Suppressor macrophage treated with lipopolysaccharide for 4 hours (primary cell): ENCODE results near the gene FANCC.
"Not testable (repeated sequence)": the region's sequence is repeated elsewhere in the genome, so short reads cannot be mapped to it uniquely, and the experiment has no call there.

Source experiments
- DNase-seq: peaks from one replicate; pipeline ENCODE4 v3.0.0-alpha.2; 2020

Gene FANCC

DNA sequence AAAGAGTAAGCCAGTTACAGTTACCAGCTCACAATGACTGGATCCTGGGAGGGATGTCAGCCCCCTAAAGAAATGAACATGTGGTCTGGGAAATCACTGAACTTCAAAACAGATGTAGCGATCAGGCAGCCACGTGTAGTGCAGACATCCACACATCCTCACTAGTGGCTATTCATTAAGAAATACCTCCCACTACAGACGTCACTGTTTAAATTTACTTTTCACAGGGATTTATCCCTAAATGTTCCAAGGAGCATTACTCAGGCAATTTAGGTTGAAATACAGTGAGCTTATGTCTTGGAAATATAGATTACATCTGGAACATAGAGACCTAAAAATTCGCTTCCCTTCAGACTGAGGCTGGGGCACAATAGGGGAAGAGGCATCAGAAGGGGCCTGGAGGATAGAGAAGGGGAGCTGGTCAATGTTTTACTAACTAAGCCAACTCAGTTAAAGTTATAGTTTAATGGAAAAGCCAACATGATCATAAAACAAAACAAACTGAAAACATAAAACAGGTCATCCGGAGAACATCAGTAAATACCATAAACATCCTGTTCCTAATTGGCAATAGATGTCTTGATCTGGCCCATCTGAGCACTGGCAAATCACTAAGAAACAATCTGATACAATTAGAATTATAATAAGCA is 92.3 kb downstream of the FANCC start:
- DNase-seq, result no peak

DNA sequence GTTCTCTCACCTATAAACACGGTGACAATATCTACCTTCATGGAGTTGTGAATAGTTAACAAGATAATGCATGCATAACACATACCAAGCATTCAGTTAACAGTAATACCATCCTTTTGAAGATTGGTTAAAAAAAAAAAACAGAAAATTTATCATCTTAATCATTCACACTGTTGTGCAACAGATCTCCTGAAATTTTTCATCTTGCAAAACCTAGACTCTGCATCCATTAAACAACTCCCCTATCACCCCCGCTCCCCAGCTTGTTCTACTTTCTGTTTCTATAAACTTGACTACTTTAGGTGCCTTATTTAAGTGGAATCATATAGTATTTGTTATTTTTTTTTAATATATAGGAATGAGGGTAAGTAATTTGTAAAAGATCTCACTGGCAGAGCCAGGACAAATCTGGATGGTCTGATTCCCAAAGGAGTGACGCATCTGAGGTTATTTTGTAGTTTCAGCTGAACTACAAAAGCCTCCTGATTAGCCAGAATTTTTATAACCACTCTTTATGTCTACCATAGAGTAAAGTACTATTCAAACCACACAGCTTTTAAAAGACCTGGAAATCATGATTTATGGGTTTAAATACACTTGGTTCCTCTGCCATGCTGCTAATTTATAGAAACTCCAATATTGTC is 93.0 kb downstream of the FANCC start:
- peak; percentile 27 for DNase-seq

DNA sequence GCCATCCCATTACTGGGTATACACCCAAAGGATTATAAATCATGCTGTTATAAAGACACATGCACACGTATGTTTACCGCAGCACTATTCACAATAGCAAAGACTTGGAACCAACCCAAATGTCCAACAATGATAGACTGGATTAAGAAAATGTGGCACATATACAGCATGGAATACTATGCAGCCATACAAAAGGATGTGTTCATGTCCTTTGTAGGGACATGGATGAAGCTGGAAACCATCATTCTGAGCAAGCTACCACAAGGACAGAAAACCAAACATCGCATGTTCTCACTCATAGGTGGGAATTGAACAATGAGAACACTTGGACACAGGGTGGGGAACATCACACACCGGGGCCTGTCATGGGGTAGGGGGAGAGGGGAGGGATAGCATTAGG is 97.2 kb downstream of the FANCC start:
- DNase-seq, result not testable (repeated sequence)

DNA sequence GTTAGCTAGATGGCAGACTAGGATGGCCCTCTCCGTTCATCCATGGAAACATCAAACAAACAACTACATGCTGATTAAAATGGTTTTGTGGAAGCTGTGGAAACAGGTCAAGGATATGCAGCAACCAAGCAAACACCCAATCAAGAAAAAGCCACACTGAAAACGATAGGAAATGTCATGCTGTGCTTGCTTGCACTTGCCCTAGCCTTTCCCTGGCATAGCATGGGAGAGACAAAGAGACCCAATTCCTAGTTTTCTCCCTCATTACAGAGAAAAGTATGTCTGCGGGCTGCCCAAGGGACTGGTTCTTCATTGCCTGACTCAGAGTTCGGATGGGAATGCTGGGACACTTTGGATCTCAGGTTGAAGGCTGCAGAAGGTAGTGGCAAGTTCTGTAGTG is 98.7 kb downstream of the FANCC start:
- no peak for DNase-seq

DNA sequence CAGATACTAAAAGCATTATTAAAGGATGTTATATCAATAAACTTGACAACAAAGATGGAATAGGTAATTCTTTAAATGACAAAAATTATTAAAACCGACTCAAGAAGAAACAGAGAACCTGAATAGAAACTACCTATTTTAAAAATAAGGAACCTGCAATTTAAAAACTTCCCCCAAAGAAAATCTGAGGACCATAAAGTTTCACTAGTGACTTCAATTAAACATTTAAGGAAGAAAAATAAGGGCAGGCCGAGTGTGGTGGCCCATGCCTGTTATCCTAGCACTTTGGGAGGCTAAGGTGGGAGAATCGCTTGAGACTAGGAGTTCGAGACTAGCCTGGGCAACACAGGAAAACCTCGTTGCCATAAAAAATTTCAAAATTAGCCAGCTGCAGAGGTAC is 99.6 kb downstream of the FANCC start:
- no peak for DNase-seq

DNA sequence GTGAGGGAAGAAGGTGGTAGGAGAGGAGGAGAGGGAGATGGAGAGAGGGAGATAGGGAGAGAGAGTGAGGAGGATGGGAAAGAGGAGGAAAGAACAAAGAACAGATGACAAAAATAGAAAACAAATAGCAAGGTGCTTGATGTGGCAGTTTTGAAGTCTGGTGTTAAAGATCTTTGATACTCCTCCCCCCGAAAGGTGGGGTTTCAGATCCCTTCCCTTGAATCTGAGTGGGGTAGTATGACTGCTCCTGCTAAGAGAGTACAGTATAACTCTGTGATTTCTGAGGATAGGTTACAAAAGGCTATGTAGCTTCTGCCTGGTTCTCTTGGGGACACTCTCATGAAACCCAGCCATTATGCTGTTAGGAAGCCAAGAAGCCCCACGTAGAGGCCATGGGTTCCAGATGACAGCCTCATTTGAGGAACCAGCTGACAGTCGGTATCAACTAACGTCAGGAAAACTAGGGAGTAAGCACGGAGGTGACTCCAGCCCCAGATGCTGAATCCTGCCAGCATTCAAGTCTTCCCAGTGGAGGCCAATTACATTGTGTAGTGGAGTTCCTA is 102.1 kb downstream of the FANCC start:
- DNase-seq, result no peak

DNA sequence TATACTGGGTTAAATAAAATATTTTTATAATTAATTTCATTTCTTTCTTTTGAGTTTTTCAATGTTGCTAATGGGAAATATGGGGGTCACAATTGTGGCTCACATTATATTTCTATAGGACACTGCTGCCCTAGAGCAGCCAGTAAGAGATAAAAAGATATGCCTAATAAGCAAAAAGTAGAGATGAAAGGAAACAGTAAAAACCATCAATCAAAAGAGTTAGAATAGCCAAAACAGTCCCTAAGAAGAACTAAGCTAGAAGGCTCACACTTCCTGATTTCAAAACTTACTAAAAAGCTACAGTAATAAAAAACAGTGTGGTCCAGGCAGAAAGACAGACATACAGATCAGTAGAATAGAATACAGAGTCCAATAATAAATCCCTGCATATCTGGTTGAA is 104.4 kb downstream of the FANCC start:
- no peak for DNase-seq

DNA sequence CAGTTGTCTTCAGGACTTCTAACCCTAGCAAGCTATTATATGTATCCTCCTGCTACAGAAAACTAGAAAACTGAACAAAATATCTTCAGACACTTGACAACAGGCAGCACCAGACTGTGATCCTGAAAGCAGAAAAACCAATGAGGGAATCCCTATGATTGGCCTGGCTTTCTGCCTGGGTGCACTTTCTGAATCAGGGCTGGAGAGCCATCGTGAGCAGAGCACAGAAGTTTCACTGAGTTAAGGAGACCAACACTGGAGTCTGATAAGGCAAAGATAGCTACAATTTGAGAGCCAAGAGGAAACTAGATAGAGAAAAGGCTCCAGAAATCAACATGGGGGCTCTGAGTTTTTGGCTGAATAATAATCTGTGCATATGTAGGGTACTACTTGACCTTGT is 106.5 kb downstream of the FANCC start:
- DNase-seq, result no peak

DNA sequence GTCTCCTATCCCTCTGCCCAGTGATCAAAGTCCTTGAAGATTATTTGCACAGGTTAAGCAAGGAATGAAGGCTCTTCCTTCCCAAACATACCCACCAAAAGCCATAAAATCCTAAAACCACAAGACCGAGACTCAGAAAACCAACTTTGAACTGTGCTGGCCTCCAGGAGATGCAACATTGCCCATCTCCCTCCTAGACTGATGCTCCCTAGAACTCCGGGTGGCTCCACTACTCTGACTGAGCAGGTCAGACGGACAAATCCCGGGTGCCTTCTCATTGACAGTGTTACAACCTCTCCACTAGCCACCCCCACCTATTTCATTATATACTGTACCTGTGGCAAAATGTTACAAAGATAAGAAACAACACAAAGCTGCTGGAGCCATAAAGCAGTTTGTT is 110.1 kb downstream of the FANCC start:
- DNase-seq, result no peak

DNA sequence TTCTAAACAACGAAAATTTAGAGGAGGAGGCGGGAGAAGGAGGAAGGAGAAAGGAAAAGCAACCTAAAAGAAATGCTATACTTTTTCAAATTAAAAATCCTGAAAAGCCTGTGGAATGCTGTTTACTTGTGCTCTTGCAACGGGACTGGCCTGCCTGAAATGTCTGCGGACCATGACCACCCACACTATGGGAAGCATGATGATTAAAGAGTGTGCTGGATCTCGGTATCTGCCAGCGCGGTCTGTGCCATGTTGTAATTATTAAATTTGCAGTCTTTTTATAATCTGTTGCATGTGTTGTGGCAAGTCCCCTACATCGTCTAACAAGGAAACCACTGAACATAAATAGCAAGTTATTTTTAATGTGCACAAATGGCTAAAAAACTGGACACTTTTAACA is 111.4 kb downstream of the FANCC start:
- no peak for DNase-seq

DNA sequence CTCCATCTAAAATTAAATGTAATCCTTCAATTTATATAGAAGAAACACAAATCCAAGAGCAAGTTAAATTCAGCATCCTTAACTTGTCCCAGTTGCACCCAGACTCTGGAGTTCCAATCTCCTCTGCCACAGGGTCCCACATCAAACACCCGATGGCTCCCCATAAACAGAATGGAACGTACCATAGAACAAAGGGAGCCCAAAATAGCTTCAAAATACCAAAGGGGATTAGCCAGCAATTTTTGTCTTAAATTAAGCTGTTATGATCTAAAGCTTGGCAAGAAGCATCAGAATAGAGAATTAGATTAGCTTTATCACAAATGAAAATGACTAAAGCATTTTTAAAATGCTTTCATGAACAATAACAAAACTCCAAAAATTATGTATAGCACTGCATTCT is 112.8 kb downstream of the FANCC start:
- no peak for DNase-seq

DNA sequence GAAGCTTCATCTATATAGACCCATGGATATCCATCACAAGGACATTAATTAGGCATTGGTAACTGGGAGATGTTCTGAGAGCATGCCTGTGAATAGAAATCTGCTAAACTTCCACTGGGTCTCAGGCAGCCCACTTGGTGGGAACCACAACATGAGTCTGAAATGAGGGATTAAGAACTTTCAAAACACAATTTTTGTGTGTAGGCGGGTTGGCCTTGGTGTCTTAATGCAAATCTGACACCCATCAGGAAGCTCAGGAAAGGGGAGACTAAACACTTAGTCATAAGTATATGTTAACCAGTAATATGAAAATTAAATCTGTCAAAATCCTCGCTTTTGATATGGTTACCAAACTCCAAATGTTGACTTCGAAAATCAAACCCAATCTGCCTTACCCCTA is 113.2 kb downstream of the FANCC start:
- DNase-seq, result no peak

DNA sequence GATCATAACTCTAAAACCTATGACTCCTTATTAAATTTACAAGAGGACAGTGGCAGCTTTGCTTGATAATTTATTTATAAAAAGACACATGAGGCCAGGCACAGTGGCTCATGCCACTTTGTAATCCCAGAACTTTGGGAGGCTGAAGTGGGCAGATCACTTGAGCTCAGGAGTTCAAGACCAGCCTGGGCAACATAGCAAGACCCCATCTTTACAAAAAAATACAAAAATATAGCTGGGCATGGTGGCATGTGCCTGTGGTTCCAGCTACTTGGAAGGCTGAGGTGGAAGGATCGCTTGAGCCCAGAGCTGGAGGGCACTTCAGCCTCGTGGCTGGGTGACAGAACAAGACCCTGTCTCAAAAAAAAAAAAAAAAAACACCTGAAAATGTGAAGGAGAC is 114.5 kb downstream of the FANCC start:
- DNase-seq, result not testable (repeated sequence)

DNA sequence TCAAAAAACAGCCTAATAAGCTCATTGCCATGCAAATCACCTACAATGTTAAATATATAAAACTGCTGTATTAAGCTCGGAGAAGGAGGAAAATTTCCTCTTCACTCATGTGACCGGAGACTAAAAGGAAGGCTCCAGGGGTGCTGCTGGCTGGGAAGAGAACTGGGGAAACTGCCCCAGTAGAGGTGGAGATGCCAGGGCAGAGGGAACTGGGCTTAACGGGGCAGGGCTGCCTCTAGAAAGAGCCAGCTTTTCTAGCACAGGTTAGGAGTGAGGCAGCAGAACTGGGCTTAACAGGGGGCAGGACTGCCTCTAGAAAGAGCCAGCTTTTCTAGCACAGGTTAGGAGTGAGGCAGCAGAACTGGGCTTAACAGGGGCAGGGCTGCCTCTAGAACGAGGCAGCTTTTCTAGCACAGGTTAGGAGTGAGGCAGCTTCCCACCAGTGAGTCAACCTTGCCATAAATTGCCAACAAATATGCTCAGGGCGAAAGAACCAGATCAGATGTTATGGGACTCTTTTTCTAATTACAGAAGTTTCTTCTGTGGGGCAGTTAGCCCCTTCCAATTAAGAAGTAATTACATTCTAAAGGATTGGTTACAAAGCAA is 115.3 kb downstream of the FANCC start:
- no peak for DNase-seq

DNA sequence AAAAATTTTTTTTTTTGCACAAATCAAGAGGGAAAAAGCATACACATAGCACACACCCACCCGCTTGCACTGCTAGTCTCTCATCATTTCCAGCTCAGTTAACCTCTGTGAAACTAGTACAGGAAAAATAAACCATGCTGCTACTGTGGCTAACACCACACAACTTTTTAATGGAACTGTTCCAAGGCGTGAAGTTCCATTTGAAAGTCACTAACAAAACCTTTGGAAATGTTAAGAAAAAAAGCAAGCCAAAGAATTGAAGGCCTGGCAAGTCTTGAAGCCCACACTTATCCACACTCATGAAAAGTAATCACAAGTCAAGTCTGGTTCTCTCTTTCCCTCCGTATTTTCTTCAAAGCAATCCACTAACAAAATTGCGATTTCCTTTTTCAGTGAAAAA is 116.3 kb downstream of the FANCC start:
- DNase-seq, result no peak

DNA sequence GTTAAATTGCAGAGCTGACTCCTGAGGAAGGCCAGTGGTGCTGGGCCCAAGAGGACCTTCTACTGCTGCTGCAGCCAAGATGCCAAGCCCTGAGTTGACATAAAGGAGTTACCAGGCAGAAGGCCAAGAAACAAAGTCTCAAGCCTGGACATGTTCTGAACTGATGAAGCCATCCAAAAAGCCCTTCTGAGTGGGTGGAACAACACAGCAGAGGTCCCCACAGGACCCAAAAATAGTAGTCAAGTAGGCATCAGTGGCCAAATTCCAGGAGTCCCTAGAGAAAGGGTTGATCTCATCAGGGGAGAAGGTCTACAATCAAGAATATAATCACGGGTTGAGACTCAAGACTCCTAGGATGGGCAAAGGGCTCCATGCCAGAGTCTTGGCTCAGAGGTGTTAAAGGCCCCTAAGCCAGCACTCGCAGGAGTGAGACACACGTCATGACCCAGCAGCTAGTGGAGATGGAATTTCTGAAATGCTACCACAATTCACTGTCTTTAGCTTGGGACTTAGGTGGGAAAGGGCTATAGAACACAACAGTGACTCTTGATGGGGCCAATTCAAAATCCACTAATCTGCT is 119.7 kb downstream of the FANCC start:
- no peak for DNase-seq

DNA sequence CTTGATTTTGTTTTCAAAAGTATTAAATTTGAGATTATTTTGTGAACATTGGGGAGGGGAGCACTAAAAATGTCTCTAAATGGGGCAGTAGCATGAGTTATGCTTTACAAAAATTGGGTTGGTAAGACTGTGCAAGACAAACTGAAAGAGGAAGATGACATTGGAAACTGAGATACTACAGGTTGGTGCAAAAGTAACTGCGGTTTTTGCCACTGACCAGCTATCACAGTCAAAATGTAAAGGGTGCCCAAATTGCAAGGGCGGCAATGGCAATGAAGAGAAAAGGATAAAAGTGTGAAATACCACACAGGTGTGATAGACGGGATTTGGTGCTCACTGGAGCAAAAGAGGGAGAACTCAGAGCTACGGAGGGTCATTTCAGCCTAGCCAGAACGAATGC is 124.0 kb downstream of the FANCC start:
- no peak for DNase-seq

DNA sequence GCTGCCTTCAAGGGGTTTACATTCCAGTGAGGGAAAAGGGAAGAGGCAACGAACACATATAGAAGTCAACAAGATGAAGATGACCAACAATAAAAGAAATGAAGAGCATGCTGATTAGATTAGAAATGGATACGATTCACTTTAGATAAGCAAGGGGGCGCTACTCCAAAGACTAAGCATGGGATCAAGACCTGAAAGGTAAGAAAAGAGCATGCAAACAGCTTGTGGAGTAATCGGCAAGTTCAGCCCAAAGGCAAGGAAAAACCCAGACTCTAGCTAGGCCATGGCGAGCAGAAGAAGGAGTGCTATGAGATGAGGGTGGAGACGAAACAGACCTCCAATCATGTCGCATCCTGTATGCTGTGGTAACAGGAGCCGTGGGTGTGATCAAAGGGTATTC is 124.4 kb downstream of the FANCC start:
- DNase-seq, result no peak

DNA sequence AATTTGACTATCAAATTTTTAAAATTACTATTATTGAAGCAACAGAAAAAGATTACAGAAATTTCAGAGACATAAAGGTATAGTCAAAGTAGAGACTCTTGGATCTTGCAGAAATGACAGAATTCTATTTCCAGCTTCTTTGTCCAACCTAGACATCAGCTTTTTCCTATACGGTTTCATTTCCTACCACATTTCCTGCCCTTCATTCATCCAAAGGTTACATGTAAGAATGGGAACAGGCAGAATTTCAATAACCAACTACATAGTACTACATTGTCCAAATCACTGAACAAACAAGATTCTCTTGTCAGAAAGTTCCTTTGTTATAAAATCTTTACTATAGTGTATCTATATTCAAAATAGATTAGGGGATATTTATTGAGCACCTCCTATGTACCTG is 124.9 kb downstream of the FANCC start:
- DNase-seq, result no peak

DNA sequence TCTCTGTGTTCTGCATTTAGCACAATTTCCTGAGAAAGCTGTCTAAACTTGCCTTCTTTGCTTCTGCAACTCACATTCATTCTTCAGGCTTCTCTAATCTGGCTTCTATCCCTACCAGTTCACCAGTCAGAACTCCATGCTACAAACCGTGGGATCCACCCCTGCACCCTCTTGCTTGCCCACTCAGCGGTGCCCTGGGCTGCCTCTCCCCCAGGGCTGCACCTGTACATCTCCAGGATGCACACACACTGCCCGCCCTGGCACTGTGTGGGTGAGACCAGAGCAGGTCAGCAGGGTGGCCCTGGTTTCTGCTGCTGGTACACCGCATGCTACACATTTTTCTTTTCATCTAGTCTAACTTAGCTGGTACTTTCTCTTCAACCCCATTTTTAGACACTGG is 127.1 kb downstream of the FANCC start:
- no peak for DNase-seq

DNA sequence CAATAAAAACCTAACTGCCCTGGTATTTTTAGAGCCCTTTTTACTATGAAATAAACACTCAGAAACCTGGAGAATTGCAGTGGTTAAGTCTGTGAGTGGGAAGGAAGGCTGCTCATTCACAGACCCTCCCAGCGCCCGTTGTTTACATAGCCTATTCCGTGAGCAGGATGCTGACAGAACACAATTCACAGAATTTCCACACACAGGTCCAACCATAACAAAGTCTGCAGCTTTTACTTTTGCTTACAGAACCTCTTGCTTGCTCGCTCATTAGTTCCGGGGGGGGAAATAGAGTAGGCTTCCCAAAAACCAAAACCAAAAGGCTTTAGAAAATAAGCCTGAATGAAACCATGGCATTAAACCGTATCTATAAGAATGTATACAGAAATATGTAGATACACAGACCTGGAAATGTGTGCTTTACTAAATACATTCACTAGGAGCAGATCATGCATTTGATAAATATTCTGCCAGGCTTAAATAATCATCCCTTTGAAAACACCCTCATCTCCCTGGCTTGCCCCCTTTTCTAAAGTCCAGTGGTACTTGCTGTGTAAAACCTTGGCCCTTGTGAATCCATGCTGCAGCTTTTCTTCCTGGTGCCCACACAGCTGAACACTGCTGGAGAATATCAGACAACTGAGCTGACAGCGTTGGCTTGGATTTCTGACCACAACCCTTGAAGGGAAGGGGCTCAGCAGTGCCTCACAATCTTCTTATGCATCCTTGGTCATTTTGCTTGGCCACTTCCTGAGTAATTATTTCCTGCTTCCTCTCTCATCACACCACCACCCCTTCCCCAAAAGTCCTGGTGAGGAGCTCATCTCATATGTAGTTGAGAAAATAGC is 128.0 kb downstream of the FANCC start:
- DNase-seq, result peak; percentile 78

DNA sequence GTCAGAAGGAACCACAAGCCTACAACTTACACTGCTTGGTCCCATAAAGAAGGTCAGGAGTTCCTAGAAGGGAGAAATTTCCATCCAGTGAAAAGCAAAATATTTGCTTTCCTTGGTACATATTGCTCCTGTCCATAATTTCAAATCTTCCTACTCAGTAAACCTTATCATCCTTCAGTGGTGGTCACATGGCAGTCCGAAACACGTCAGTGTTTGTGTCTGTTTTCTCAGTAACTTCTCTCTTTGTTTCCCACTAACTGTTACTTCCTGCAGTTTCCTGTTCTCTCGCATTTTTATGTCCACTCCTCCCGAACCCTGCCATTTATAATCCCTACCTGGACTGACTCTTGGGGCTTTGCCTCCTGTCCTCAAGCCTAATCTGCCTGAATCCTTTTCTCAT is 129.1 kb downstream of the FANCC start:
- peak; percentile 26 for DNase-seq

DNA sequence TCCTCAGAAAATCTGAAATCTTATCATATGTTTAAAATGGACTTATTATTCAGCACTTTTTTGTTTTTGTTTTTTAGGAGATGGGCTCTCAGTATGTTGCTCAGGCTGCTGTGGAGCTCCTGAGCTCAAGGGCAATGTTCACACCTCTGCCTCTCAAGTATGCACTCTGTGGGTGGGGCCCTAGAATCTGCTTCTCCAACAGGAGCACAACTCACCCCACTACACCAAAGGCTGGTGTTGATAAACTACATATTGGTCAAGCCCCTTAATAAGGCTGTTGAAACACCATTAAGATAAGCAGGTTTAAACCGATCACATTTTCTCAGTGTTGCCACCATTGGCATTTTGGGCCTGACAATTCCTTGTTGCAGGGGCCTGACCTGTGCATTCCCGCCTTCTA is 131.6 kb downstream of the FANCC start:
- DNase-seq, result no peak
